Measurements from ENCODE around the gene GPR35. TPM values are rescaled to one million over a fixed set of nuclear protein-coding genes. Genes with fewer than 3 reads are reported as not detected.
"Not testable (repeated sequence)": the region's sequence is repeated elsewhere in the genome, so short reads cannot be mapped to it uniquely, and the experiment has no call there.

The GPR35 gene
- total RNA-seq, 4 donors from 2014 or later, result 1.8 to 4.0 (median 2.2) TPM

- DNase-seq (ENCODE audit: extremely low spot score), result no peak
- intact Hi-C loops (cut with DNase I), result no loop called here
Observed at GRCh38 chr2:240615820-240616547, 9.3 kb upstream of the GPR35 start.

GRCh38 chr2:240616860-240617666, 8.2 kb upstream of the GPR35 start:
- H3K36me3 ChIP-seq; H3K4me3 ChIP-seq; H3K27me3 ChIP-seq; DNase-seq (ENCODE audit: extremely low spot score); H3K4me1 ChIP-seq; H3K27ac ChIP-seq (replicated peaks in 1 of 4); intact Hi-C loops (cut with DNase I); H3K9me3 ChIP-seq: not testable (repeated sequence)
- 79% methylated on average over 5 of the region's 5 CpGs for WGBS

More at GRCh38 chr2:240615820-240616547, 9.3 kb upstream of the GPR35 start:
- Histone ChIP-seq H3K4me1 (no peaks in the 10 kb centered on the region), H3K27ac (replicated peaks in 1 of 4) (no peak overlapping the region), H3K36me3 (peaks cover 0 to 4% (median 0%) of the 10 kb centered on the region in 4 donors), H3K9me3 (no peaks in the 10 kb centered on the region), H3K4me3 (no peak overlapping the region), H3K27me3 (no peaks in the 10 kb centered on the region)
- TF ChIP-seq POLR2AphosphoS5 (IDR thresholded peaks at IDR 0.05) (no peak), CTCF (IDR thresholded peaks at IDR 0.05) (no peak), EP300 (IDR thresholded peaks at IDR 0.05) (no peak), POLR2A (IDR thresholded peaks at IDR 0.05; ENCODE audit: low read depth) (no peak)
- 83% methylated on average over 19 of the region's 20 CpGs for WGBS

GRCh38 chr2:240618776-240619175, 6.5 kb upstream of the GPR35 start:
- DNase-seq (ENCODE audit: extremely low spot score), result no peak
- TF ChIP-seq POLR2AphosphoS5 (IDR thresholded peaks at IDR 0.05) (no peak), CTCF (IDR thresholded peaks at IDR 0.05) (no peak), EP300 (IDR thresholded peaks at IDR 0.05) (no peak), POLR2A (IDR thresholded peaks at IDR 0.05; ENCODE audit: low read depth) (no peak)
- no peak overlapping the region for H3K27ac ChIP-seq (replicated peaks in 1 of 4)
- H3K27me3 ChIP-seq, result peaks cover 0 to 3% (median 0%) of the 10 kb centered on the region in 4 donors
- H3K36me3 ChIP-seq, result peaks cover 0 to 4% (median 0%) of the 10 kb centered on the region in 4 donors
- no peak overlapping the region for H3K4me3 ChIP-seq
- H3K9me3 ChIP-seq, result no peaks in the 10 kb centered on the region
- WGBS, result 82% methylated on average over 6 of the region's 6 CpGs
- no peaks in the 10 kb centered on the region for H3K4me1 ChIP-seq
- intact Hi-C loops (cut with DNase I), result no loop called here

- H3K27me3 ChIP-seq, result peaks cover 0 to 3% (median 0%) of the 10 kb centered on the region in 4 donors
- WGBS, result 91% methylated on average over 18 of the region's 19 CpGs
- H3K4me1 ChIP-seq, result no peaks in the 10 kb centered on the region
- H3K36me3 ChIP-seq, result peaks cover 0 to 4% (median 0%) of the 10 kb centered on the region in 4 donors
- no peak overlapping the region for H3K27ac ChIP-seq (replicated peaks in 1 of 4)
- no peak overlapping the region for H3K4me3 ChIP-seq
- DNase-seq (ENCODE audit: extremely low spot score), result no peak
- intact Hi-C loops (cut with DNase I), result no loop called here
- TF ChIP-seq POLR2AphosphoS5 (IDR thresholded peaks at IDR 0.05) (no peak), POLR2A (IDR thresholded peaks at IDR 0.05; ENCODE audit: low read depth) (no peak), EP300 (IDR thresholded peaks at IDR 0.05) (no peak), CTCF (IDR thresholded peaks at IDR 0.05) (no peak)
- H3K9me3 ChIP-seq, result no peaks in the 10 kb centered on the region
Observed at GRCh38 chr2:240619506-240620148, 5.7 kb upstream of the GPR35 start.
